Esophagus muscularis mucosa (tissue), 4 donors: Measurements from ENCODE around the gene RRP8. TPM values are rescaled to one million over a fixed set of nuclear protein-coding genes. Genes with fewer than 3 reads are reported as not detected.

ENCODE experiments used
- DNase-seq: peaks from one replicate; pipeline ENCODE4 v3.0.0-alpha.2; 2017; ENCODE audit errors: extremely low spot score
- H3K27ac ChIP-seq, 4 donors: fragments of 200-600 bp; sonication (generic); replicated peaks in 1 of 4; 1 replicate in 3 of 4; 2 replicates in 1 of 4; pipeline ENCODE4 v1.5.1; 2016 to 2019; ENCODE audit warnings: mild to moderate bottlenecking in 1 of 4
- H3K27me3 ChIP-seq, 4 donors: fragments of 200-600 bp; sonication (generic); one replicate each; pipeline versions ENCODE4 v1.5.1 to v1.6.0; 2016 to 2019
- H3K36me3 ChIP-seq, 4 donors: fragments of 200-600 bp; sonication (generic); one replicate each; pipeline ENCODE4 v1.5.1; 2016 to 2019
- H3K4me1 ChIP-seq, 4 donors: fragments of 200-600 bp; sonication (generic); one replicate each; pipeline ENCODE4 v1.5.1; 2016 to 2019
- H3K4me3 ChIP-seq, 4 donors: fragments of 200-600 bp; sonication (generic); 1 replicate in 2 of 4; 2 replicates in 2 of 4; pipeline ENCODE4 v1.5.1; 2016 to 2019; ENCODE audit warnings: mild to moderate bottlenecking in 4 of 4, moderate library complexity in 1 of 4
- H3K9me3 ChIP-seq, 4 donors: fragments of 200-600 bp; sonication (generic); 1 replicate in 3 of 4; 2 replicates in 1 of 4; pipeline ENCODE4 v1.5.1; 2016 to 2019
- EP300 ChIP-seq: sonication (generic); formaldehyde crosslinking; IDR thresholded peaks from one replicate; pipeline ENCODE4 v1.6.1; 2017; ENCODE audit warnings: antibody characterized with exemption
- POLR2A ChIP-seq: fragments of 450-650 bp; IDR thresholded peaks from one replicate; pipeline ENCODE4 v1.6.1; 2017; ENCODE audit warnings: antibody characterized with exemption, moderate library complexity, mild to moderate bottlenecking, low read depth
- POLR2AphosphoS5 ChIP-seq, 2 donors: sonication (generic); formaldehyde crosslinking; IDR thresholded peaks; one replicate each; pipeline ENCODE4 v1.6.1; 2017; ENCODE audit warnings: antibody characterized with exemption in 2 of 2
- WGBS: methylation state at CpG from one replicate; pipeline ENCODE4 v1.1.5; 2018; 5-methylcytosine and 5-hydroxymethylcytosine counted together
- intact Hi-C: fragments of 100-400 bp; cut with DNase I; formaldehyde crosslinking; loops from one replicate; pipeline ENCODE4 v1.15.1; 2023
- total RNA-seq, 4 donors: library from RNA; depleted of rRNA; stranded (reverse); fragments of >200 nt; gene quantifications; one replicate each; pipeline versions ENCODE4 v1.1.0 to v1.2.1, GENCODE V29; 2016
- TF ChIP-seq, protein P1 (sequence below), 3 experiments: fragments of 200-600 bp in 2 of 3; fragments of 450-650 bp in 1 of 3; sonication (generic) in 2 of 3; IDR thresholded peaks; one replicate each; pipeline ENCODE4 v1.5.1; 2017 to 2019; ENCODE audit warnings: antibody characterized with exemption in 3 of 3, mild to moderate bottlenecking in 2 of 3, moderate library complexity in 1 of 3

RRP8 gene
- total RNA-seq, 4 donors from 2014 or later, result 12.4 to 34.0 (median 27.0) TPM

DNA sequence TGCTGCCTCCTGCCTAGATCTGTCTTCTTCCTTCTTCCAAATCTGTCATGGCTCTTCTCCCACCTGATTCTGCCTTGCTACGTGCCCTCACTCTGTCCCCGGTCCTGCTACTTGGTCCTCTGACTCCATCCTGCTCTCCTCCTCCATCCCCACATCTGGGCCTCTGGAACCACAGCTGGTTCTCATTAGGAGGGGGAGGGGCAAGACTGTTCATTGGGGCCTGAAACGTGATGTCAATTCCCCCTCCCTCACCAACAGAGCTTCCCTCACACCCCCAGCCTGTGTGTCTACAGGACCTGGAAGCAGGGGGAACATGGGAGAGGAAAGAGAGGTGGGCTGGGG lies 43.1 kb upstream of the RRP8 start:
- Histone ChIP-seq H3K27me3 (no peaks in the 10 kb centered on the region), H3K4me1 (peaks cover 28 to 58% (median 40%) of the 10 kb centered on the region in 4 donors), H3K36me3 (peaks cover 0 to 4% (median under 1%) of the 10 kb centered on the region in 4 donors), H3K27ac (peak overlapping the region; percentile 68 to 78 (median 74)), H3K4me3 (peak overlapping the region; percentile 3 to 20 (median 10)), H3K9me3 (no peaks in the 10 kb centered on the region)
- TF ChIP-seq EP300, result no peak
- TF ChIP-seq, protein P1, sequence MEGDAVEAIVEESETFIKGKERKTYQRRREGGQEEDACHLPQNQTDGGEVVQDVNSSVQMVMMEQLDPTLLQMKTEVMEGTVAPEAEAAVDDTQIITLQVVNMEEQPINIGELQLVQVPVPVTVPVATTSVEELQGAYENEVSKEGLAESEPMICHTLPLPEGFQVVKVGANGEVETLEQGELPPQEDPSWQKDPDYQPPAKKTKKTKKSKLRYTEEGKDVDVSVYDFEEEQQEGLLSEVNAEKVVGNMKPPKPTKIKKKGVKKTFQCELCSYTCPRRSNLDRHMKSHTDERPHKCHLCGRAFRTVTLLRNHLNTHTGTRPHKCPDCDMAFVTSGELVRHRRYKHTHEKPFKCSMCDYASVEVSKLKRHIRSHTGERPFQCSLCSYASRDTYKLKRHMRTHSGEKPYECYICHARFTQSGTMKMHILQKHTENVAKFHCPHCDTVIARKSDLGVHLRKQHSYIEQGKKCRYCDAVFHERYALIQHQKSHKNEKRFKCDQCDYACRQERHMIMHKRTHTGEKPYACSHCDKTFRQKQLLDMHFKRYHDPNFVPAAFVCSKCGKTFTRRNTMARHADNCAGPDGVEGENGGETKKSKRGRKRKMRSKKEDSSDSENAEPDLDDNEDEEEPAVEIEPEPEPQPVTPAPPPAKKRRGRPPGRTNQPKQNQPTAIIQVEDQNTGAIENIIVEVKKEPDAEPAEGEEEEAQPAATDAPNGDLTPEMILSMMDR (IDR thresholded peaks at IDR 0.05), result no peak
- peak in 1 of 2 donors; percentile 39 for TF ChIP-seq POLR2AphosphoS5 (IDR thresholded peaks at IDR 0.05)
- TF ChIP-seq POLR2A, result no peak
- no peak for DNase-seq
- WGBS, result 33% methylated on average over 3 of the region's 3 CpGs
- intact Hi-C loops, result no loop called here

DNA sequence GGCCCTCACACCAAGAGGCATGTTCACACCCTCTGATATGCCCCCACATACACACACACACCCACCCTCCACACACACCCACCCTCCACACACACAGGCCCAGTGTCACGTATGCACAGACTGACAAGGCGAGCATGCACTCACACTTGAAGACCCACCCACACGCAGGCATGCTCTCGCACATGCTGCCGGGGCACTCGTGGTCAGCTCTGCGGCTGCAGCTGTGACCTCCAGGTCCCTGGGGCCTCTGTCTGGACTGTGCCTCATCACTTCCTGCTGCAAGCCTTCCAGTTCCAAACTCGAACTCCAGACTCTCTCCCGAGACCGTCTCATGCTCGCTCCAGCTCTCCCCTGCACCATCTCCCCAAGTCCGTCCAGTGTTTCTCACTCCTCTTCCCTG lies 42.7 kb upstream of the RRP8 start:
- no peaks in the 10 kb centered on the region for H3K9me3 ChIP-seq
- WGBS, result 34% methylated on average over 11 of the region's 12 CpGs
- H3K36me3 ChIP-seq, result peaks cover 0 to 9% (median 3%) of the 10 kb centered on the region in 4 donors
- DNase-seq, result no peak
- H3K4me3 ChIP-seq, result peak overlapping the region; percentile 3 to 20 (median 10)
- H3K4me1 ChIP-seq, result peaks cover 28 to 61% (median 40%) of the 10 kb centered on the region in 4 donors
- TF ChIP-seq EP300 (no peak), POLR2AphosphoS5 (IDR thresholded peaks at IDR 0.05) (peak in 1 of 2 donors; percentile 1)
- no peaks in the 10 kb centered on the region for H3K27me3 ChIP-seq
- H3K27ac ChIP-seq, result peak overlapping the region; percentile 68 to 78 (median 74)
- intact Hi-C loops, result no loop called here

DNA sequence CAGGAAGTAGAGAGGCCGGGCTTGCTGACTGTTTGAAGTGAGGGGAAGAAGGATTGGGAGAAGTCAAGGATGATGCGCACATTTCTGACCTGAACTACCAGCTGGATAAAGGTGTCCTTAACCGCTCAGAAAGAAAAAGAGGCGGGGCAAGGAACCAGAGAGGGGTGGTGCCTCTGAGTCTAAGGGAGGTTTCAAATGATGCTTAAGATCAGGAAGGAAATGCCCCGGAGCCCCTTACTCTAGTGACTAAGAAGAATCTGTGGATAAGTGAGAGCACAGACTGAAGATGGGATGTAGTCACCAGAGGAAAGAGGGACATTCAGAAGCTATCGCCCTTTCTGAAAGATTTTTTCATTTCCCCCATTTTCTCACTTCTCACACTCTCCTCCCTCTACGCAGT lies 39.5 kb upstream of the RRP8 start:
- TF ChIP-seq POLR2A, result no peak
- TF ChIP-seq POLR2AphosphoS5 (IDR thresholded peaks at IDR 0.05), result no peak
- TF ChIP-seq, protein P1 (IDR thresholded peaks at IDR 0.05), result no peak
- no peak for TF ChIP-seq EP300
- Histone ChIP-seq H3K4me3 (no peak overlapping the region), H3K9me3 (no peaks in the 10 kb centered on the region), H3K36me3 (peaks cover 0 to 22% (median 18%) of the 10 kb centered on the region in 4 donors), H3K27me3 (no peaks in the 10 kb centered on the region), H3K4me1 (peaks cover 39 to 55% (median 43%) of the 10 kb centered on the region in 4 donors), H3K27ac (no peak overlapping the region)
- 91% methylated on average over 7 of the region's 7 CpGs for WGBS
- intact Hi-C loops, result no loop called here
- no peak for DNase-seq

DNA sequence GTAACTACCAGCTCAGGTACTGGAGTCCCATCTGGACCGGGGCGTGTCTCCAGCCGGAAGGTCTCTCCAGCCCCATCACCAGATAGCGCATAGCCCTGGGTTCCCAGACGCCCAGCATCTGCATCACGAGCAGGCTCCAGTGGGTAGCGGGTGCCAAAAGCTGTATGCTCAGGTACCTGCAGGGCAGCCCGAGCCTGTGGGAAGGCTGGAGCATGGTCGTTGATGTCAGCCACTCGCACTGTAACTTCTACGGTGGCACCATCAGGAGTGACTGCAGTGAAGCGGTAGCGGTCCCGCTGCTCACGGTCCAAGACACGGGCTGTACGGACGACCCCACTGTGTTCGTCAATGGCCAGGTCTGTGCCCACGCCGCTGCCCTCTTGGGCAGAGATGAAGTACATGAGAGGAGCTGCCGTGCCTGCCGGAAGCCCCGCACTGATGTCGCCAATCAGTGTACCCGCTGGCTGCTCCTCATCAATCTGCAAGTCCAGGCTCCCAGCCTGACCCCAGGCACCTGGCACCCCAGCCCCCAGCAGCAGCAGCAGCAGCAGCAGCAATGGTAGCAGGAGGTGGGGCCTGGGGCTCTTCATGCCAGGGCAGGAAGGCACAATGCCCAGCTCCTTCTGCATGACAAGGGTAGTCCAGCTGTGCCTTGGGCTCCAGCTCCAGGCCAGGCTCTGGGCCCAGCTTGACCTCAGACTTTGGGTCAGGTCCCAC lies 37.7 kb upstream of the RRP8 start:
- Histone ChIP-seq H3K9me3 (no peaks in the 10 kb centered on the region), H3K4me3 (no peak overlapping the region), H3K4me1 (peaks cover 35 to 55% (median 43%) of the 10 kb centered on the region in 4 donors), H3K36me3 (peaks cover 0 to 22% (median 18%) of the 10 kb centered on the region in 4 donors), H3K27ac (no peak overlapping the region), H3K27me3 (no peaks in the 10 kb centered on the region)
- WGBS, result 99% methylated on average over 16 of the region's 26 CpGs
- no peak for DNase-seq
- intact Hi-C loops, result no loop called here
- TF ChIP-seq POLR2A, result no peak
- no peak for TF ChIP-seq POLR2AphosphoS5 (IDR thresholded peaks at IDR 0.05)
- no peak for TF ChIP-seq EP300
- TF ChIP-seq, protein P1 (IDR thresholded peaks at IDR 0.05), result no peak

DNA sequence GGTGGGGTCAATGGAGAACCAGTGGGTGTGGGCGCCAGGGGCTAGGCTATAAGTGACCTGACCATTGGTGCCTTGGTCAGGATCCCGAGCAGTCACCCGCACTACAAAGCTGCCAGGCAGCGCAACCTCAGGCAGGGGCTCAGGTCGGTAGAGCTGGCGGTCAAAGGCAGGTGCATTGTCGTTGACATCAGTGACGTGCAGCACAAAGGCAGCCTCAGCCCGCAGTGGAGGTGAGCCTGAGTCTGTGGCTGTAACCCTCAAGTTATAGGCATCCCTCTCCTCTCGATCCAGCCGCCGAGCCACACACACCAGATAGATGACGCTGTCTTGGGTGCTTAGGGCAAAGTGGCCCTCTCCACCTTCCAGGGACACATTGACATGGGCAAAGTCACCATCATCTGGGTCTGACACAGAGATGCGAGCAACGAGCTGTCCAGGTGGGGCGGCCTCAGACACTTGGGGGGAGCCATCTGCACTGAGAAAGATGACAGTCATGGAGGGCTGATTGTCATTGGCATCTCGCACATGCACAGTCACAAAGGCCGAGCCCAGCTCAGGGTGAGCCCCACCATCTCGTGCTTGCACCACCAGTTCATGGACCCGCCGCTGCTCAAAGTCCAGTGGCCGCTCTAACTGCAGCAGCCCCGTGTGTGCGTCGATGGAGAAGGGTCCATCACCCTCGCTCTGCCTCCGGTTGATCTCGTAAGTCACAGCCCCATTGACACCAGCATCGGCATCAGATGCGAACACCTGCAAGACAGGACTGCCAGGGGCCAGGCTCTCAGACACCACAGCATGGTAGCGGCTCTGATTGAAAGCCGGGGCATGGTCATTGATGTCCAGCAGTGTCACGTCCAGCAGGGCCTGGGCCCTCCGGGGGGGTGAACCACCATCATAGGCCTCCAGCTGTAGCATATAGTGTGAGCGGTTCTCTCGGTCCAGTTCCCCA lies 36.9 kb upstream of the RRP8 start:
- Histone ChIP-seq H3K27ac (no peak overlapping the region), H3K27me3 (no peaks in the 10 kb centered on the region)

More for the DNA sequence above, 36.9 kb upstream of the RRP8 start:
- H3K36me3 ChIP-seq, result peaks cover 0 to 22% (median 18%) of the 10 kb centered on the region in 4 donors
- DNase-seq, result no peak
- peaks cover 34 to 55% (median 45%) of the 10 kb centered on the region in 4 donors for H3K4me1 ChIP-seq
- no peak for TF ChIP-seq EP300
- TF ChIP-seq POLR2A, result no peak
- no peak for TF ChIP-seq POLR2AphosphoS5 (IDR thresholded peaks at IDR 0.05)
- H3K9me3 ChIP-seq, result no peaks in the 10 kb centered on the region
- intact Hi-C loops, result no loop called here
- no peak overlapping the region for H3K4me3 ChIP-seq
- 92% methylated on average over 10 of the region's 36 CpGs for WGBS
